ENCODE results near the gene H2AZ2. TPM values are rescaled to one million over a fixed set of nuclear protein-coding genes. Genes with fewer than 3 reads are reported as not detected.

Gene H2AZ2
- total RNA-seq, 1 experiment from 2014 or later = 354 TPM

GRCh38 chr7:44797329-44798258 lies 50.3 kb downstream of the H2AZ2 start:
- peak overlapping the region; percentile 67 for H3K4me3 ChIP-seq
- H3K9me3 ChIP-seq (ENCODE audit: insufficient read depth, low read depth) = no peaks in the 10 kb centered on the region
- no peaks in the 10 kb centered on the region for H3K27me3 ChIP-seq (ENCODE audit: insufficient read depth, low read depth)
- intact Hi-C loops (cut with micrococcal nuclease; ENCODE audit: unreplicated experiment) = loop anchor here (1.0 to 10.0 kb wide), 8 partner anchors 32 to 209 kb away; partner anchors contain the start of genes H2AZ2, OGDH and ZMIZ2
- ChIA-PET POLR2A (ENCODE audit: unreplicated experiment) (interaction anchor here (0.6 to 1.2 kb wide), 5 partner anchors 28 to 645 kb away, joined by 3 to 10 read pairs (median 7); partner anchors contain the start of gene TMED4), CTCF (interaction anchor here (0.6 to 0.7 kb wide), 2 partner anchors 59 to 85 kb away, joined by 3 read pairs; no protein-coding TSS in a partner anchor)
- H2AFZ ChIP-seq = peak overlapping the region; percentile 31; the same call in 1 of the 2 replicates
- peaks cover 69% of the 10 kb centered on the region for H3K79me2 ChIP-seq (ENCODE audit: low read depth)
- H3K4me2 ChIP-seq = peak overlapping the region; percentile 96
- H3K4me1 ChIP-seq (replicated peaks; ENCODE audit: insufficient read depth) = peaks cover 26% of the 10 kb centered on the region
- TSS peak; percentile 34 for BruUV-seq (replicated peaks)
- no peaks in the 10 kb centered on the region for H3K9me2 ChIP-seq (ENCODE audit: insufficient read depth)
- peaks cover 80% of the 10 kb centered on the region for H3F3A ChIP-seq (ENCODE audit: insufficient read depth, low read depth)
- DNase-seq = peak; percentile 87
- peaks cover 42% of the 10 kb centered on the region for H3K36me3 ChIP-seq (ENCODE audit: low read depth)
- TF ChIP-seq EZH2 (IDR thresholded peaks at IDR 0.05; ENCODE audit: low read depth) (no peak), CTCF (conservative IDR thresholded peaks at IDR 0.05) (peak; percentile 79; the same call in 1 of the 2 replicates)
- peaks cover 52% of the 10 kb centered on the region for H4K20me1 ChIP-seq (ENCODE audit: insufficient read depth)
- H3K27ac ChIP-seq = peak overlapping the region; percentile 93

GRCh38 chr7:44796504-44797328 lies 51.2 kb downstream of the H2AZ2 start, which contains the start of gene PPIA:
PPIA (plus strand) TSS chr7:44796681; CDS start chr7:44796725, 44 bp downstream.
- POLR2A ChIA-PET (ENCODE audit: unreplicated experiment) = interaction anchor here (0.6 to 0.9 kb wide), 3 partner anchors 203 to 644 kb away, joined by 4 to 10 read pairs (median 7); partner anchors contain the start of gene TMED4
- peak; percentile 96 to 100 for DNase-seq
- Histone ChIP-seq H3K9me2 (ENCODE audit: insufficient read depth) (no peaks in the 10 kb centered on the region), H3F3A (ENCODE audit: insufficient read depth, low read depth) (peaks cover 74% of the 10 kb centered on the region), H3K79me2 (ENCODE audit: low read depth) (peaks cover 66% of the 10 kb centered on the region), H2AFZ (peak within 1 kb of the TSS; percentile 97), H3K27me3 (ENCODE audit: insufficient read depth, low read depth) (no peaks in the 10 kb centered on the region), H3K36me3 (ENCODE audit: low read depth) (peaks cover 35% of the 10 kb centered on the region), H3K4me1 (replicated peaks; ENCODE audit: insufficient read depth) (peaks cover 26% of the 10 kb centered on the region), H4K20me1 (ENCODE audit: insufficient read depth) (peaks cover 44% of the 10 kb centered on the region), H3K9me3 (ENCODE audit: insufficient read depth, low read depth) (no peaks in the 10 kb centered on the region), H3K4me3 (peak within 1 kb of the TSS; percentile 67), H3K4me2 (peak within 1 kb of the TSS; percentile 96), H3K27ac (peak within 1 kb of the TSS; percentile 93)
- CTCF ChIA-PET = no interaction called here
- intact Hi-C loops (cut with micrococcal nuclease; ENCODE audit: unreplicated experiment) = loop anchor here (1.0 to 10.0 kb wide), 8 partner anchors 31 to 208 kb away; partner anchors contain the start of genes H2AZ2, OGDH and ZMIZ2
- BruUV-seq (replicated peaks) = TSS peak; percentile 41
- TF ChIP-seq CTCF (conservative IDR thresholded peaks at IDR 0.05) (no peak), EZH2 (IDR thresholded peaks at IDR 0.05; ENCODE audit: low read depth) (no peak)

All from PC-9 (cell line).